ENCODE data around the gene THAP2. TPM values are rescaled to one million over a fixed set of nuclear protein-coding genes. Genes with fewer than 3 reads are reported as not detected.
"Not testable (repeated sequence)": the region's sequence is repeated elsewhere in the genome, so short reads cannot be mapped to it uniquely, and the experiment has no call there.

Gene THAP2
- total and polyA plus RNA-seq, 3 donors from 2014 or later: 7.7 to 25.8 (median 13.4) TPM

DNA sequence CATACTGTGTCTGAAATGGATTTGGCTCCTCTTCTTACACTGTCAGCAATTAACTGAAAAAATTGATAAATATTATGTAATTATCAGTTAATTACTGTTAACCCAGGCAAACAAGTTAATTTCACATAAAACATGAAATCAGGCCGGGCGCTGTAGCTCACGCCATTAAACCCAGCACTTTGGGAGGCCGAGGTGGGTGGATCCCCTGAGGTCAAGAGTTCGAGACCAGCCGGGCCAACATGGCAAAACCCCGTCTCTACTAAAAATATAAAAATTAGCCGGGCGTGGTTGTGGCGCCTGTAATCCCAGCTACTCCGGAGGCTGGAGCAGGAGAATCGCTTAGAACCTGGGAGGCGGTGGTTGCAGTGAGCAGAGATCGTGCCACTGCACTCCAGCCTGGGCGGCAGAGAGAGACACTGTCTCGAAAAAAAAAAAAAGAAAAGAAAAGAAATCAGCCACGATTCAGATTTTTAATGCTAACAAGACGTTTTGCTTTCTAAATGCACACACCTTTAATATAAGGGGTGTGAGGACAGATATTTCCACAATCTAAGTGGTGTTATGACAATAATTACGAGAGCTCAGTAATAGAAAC lies 21.3 kb downstream of the THAP2 start:
- Histone ChIP-seq H3K27ac (peak overlapping the region; percentile 82 to 88), H3K9me3 (no peaks in the 10 kb centered on the region), H3K4me3 (peak overlapping the region; percentile 81), H3K27me3 (no peaks in the 10 kb centered on the region), H3K36me3 (ENCODE audit: low read depth, missing control alignments) (no peaks in the 10 kb centered on the region), H3K4me1 (no peaks in the 10 kb centered on the region)
- 4 to 15% methylated on average over 19 of the region's 19 CpGs for WGBS, 2 donors
- no peak for DNase-seq
- TF ChIP-seq POLR2A (IDR thresholded peaks at IDR 0.05): no peak
- TF ChIP-seq, protein P1, sequence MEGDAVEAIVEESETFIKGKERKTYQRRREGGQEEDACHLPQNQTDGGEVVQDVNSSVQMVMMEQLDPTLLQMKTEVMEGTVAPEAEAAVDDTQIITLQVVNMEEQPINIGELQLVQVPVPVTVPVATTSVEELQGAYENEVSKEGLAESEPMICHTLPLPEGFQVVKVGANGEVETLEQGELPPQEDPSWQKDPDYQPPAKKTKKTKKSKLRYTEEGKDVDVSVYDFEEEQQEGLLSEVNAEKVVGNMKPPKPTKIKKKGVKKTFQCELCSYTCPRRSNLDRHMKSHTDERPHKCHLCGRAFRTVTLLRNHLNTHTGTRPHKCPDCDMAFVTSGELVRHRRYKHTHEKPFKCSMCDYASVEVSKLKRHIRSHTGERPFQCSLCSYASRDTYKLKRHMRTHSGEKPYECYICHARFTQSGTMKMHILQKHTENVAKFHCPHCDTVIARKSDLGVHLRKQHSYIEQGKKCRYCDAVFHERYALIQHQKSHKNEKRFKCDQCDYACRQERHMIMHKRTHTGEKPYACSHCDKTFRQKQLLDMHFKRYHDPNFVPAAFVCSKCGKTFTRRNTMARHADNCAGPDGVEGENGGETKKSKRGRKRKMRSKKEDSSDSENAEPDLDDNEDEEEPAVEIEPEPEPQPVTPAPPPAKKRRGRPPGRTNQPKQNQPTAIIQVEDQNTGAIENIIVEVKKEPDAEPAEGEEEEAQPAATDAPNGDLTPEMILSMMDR (IDR thresholded peaks at IDR 0.05): no peak
- intact Hi-C loops (cut with DNase I; ENCODE audit: low total_unique reads): no loop called here

DNA sequence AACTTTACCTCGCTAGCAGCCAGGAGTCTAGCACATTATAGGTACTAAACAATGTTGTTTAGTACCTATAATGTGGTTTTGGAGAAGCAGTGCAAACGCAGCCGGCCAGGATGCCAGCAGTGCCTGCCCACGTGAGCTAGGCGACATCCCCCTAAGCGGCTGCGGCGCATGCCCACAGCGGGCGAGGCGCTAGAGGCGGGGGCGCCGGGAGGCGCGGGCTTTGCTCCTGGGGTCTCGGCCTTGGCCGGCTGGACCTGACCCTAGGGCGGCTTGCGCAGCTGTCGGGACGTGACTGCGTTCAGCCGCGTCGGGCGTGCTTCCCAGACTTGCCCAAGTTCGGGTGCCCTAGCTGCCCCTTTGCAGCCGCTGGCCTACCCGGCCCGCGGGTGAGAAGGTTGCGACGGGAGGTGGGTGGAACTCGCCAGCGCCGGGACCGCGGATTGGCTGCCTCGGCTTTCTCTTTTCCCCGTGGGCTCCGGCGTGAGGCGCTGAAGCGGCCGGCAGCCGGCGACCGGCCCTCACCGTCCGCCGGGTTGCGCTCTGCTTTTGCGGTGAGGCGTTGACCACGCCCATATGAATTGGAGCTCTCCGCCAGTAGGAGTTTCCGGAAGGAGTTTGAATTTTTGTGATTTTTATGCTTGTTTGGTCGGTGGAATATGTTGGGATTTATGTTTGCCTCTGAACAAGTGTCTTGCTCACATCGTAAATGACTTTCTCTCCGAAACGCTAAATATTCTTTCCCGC lies 22.0 kb downstream of the THAP2 start, which contains the start of gene TMEM19:
Gene TMEM19, plus strand, starts transcription at position 169 of the 744 bp plus-strand sequence. CDS start 599 bp downstream, outside the sequence.
- Histone ChIP-seq H3K4me3 (peak within 1 kb of the TSS; percentile 81), H3K27me3 (no peaks in the 10 kb centered on the region), H3K9me3 (no peaks in the 10 kb centered on the region), H3K4me1 (no peaks in the 10 kb centered on the region), H3K27ac (peak within 1 kb of the TSS; percentile 82 to 88), H3K36me3 (ENCODE audit: low read depth, missing control alignments) (no peaks in the 10 kb centered on the region)
- intact Hi-C loops (cut with DNase I; ENCODE audit: low total_unique reads): no loop called here
- 1% methylated on average over 20 to 63 of the region's 63 CpGs for WGBS, 2 donors
- TF ChIP-seq, protein P1 (IDR thresholded peaks at IDR 0.05): no peak
- no peak for TF ChIP-seq POLR2A (IDR thresholded peaks at IDR 0.05)
- DNase-seq: peak; percentile 93

DNA sequence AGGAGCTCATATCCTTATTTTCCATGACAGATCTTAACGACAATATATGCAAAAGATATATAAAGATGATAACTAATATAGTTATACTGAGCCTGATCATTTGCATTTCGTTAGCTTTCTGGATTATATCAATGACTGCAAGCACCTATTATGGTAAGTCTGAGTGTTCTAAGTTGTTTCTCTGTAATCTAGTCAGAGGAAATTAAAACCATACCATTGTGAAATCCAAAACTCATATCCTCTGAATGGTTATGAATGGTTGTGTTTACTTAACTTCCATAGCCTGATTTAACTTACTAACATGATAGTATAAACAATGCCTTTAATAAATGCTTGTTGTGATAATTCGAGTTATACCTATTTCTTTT lies 22.5 kb downstream of the THAP2 start:
- Histone ChIP-seq H3K4me3 (peak overlapping the region; percentile 81), H3K27me3 (no peaks in the 10 kb centered on the region), H3K9me3 (no peaks in the 10 kb centered on the region), H3K36me3 (ENCODE audit: low read depth, missing control alignments) (no peaks in the 10 kb centered on the region), H3K4me1 (no peaks in the 10 kb centered on the region), H3K27ac (peak overlapping the region; percentile 82 to 88)
- no peak for TF ChIP-seq POLR2A (IDR thresholded peaks at IDR 0.05)
- TF ChIP-seq, protein P1 (IDR thresholded peaks at IDR 0.05): no peak
- intact Hi-C loops (cut with DNase I; ENCODE audit: low total_unique reads): no loop called here
- DNase-seq: no peak
- 12% methylated on average over 3 of the region's 3 CpGs for WGBS, 2 donors

DNA sequence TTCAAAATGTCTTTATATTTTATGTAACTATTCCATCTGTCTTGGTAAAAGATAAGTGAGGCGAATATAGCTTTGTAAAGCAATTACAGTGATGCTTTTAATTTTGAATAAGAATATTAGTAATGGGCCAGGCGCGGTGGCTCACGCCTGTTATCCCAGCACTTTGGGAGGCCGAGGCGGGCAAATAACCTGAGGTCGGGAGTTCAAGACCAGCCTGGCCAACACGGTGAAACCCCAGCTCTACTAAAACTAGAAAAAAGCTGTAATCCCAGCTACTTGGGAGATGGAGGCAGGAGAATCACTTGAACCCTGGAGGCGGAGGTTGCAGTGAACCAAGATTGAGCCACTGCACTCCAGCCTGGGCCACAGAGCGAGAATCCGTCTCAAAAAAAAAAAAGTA lies 23.1 kb downstream of the THAP2 start:
- H3K4me3 ChIP-seq: peak overlapping the region in 1 of 2 donors; percentile 81
- DNase-seq; H3K4me1 ChIP-seq; intact Hi-C loops (cut with DNase I; ENCODE audit: low total_unique reads); H3K27ac ChIP-seq; H3K36me3 ChIP-seq (ENCODE audit: low read depth, missing control alignments); H3K27me3 ChIP-seq; H3K9me3 ChIP-seq: not testable (repeated sequence)
- 71 to 72% methylated on average over 11 of the region's 11 CpGs for WGBS, 2 donors

DNA sequence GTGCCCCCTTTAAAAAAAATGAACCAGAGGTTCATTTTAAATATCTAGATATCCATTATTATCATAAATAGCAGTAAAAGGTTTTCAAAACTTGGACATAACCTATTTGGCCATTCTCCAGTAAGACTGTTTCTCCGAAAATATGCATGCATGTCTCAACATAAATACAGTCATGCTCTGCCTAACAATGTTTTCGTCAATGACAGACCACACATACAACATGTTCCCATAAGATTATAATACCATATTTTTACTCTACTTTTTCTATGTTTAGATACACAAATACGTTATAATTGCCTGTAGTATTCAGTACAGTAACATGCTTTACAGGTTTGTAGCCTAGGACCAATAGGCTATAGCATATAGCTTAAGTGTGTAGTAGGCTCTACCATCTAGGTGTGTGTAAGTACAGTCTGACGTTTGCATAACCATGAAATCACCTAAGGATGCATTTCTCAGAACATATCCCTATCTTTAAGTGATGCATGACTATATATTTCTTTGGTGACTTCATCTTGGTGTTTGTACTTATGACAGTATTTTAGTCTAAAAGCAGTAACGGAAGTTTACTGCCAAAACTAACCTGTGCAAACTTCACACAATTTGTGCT lies 25.0 kb downstream of the THAP2 start:
- Histone ChIP-seq H3K36me3 (ENCODE audit: low read depth, missing control alignments) (no peaks in the 10 kb centered on the region), H3K4me1 (no peaks in the 10 kb centered on the region), H3K27ac (no peak overlapping the region), H3K4me3 (no peak overlapping the region), H3K27me3 (no peaks in the 10 kb centered on the region), H3K9me3 (no peaks in the 10 kb centered on the region)
- intact Hi-C loops (cut with DNase I; ENCODE audit: low total_unique reads): no loop called here
- 88 to 89% methylated on average over 5 of the region's 5 CpGs for WGBS, 2 donors
- no peak for DNase-seq
- TF ChIP-seq, protein P1 (IDR thresholded peaks at IDR 0.05): no peak
- TF ChIP-seq POLR2A (IDR thresholded peaks at IDR 0.05): no peak

All from testis (tissue), 3 donors.